Fibroblast of villous mesenchyme (primary cell): ENCODE data around the gene TM4SF1. TPM values are rescaled to one million over a fixed set of nuclear protein-coding genes. Genes with fewer than 3 reads are reported as not detected.
A peak's percentile ranks its signal among the peaks of the same experiment; 100 is the strongest.

Source experiments
- DNase-seq: peaks from one replicate; pipeline ENCODE4 v3.0.0-alpha.2; 2010; ENCODE audit warnings: low read depth
- H3K4me3 ChIP-seq: 2 replicates; pipeline ENCODE4 v1.5.1; 2011; ENCODE audit warnings: low read depth, mild to moderate bottlenecking, low read length
- total RNA-seq: library from RNA; depleted of rRNA; stranded (reverse); fragments of >200 nt; gene quantifications from 2 replicates; pipeline ENCODE4 v1.2.3, GENCODE V29; 2012
- TF ChIP-seq, protein P1 (sequence below): IDR thresholded peaks from 2 replicates; pipeline ENCODE4 v1.5.1; 2012; ENCODE audit warnings: low read depth, mild to moderate bottlenecking, low read length; ENCODE audit not compliant: insufficient read depth

Gene TM4SF1
- total RNA-seq, 1 donor = 80.3 TPM

- DNase-seq = no peak
- H3K4me3 ChIP-seq = no peak overlapping the region
- TF ChIP-seq, protein P1, sequence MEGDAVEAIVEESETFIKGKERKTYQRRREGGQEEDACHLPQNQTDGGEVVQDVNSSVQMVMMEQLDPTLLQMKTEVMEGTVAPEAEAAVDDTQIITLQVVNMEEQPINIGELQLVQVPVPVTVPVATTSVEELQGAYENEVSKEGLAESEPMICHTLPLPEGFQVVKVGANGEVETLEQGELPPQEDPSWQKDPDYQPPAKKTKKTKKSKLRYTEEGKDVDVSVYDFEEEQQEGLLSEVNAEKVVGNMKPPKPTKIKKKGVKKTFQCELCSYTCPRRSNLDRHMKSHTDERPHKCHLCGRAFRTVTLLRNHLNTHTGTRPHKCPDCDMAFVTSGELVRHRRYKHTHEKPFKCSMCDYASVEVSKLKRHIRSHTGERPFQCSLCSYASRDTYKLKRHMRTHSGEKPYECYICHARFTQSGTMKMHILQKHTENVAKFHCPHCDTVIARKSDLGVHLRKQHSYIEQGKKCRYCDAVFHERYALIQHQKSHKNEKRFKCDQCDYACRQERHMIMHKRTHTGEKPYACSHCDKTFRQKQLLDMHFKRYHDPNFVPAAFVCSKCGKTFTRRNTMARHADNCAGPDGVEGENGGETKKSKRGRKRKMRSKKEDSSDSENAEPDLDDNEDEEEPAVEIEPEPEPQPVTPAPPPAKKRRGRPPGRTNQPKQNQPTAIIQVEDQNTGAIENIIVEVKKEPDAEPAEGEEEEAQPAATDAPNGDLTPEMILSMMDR = no peak
Observed at GRCh38 chr3:149369991-149370866, 7.2 kb downstream of the TM4SF1 start.

GRCh38 chr3:149368674-149369497 lies 8.6 kb downstream of the TM4SF1 start:
- TF ChIP-seq, protein P1 = no peak
- no peak overlapping the region for H3K4me3 ChIP-seq
- DNase-seq = no peak

GRCh38 chr3:149368201-149368673 lies 9.2 kb downstream of the TM4SF1 start:
- H3K4me3 ChIP-seq = no peak overlapping the region
- TF ChIP-seq, protein P1 = no peak
- peak; percentile 49 for DNase-seq

DNA sequence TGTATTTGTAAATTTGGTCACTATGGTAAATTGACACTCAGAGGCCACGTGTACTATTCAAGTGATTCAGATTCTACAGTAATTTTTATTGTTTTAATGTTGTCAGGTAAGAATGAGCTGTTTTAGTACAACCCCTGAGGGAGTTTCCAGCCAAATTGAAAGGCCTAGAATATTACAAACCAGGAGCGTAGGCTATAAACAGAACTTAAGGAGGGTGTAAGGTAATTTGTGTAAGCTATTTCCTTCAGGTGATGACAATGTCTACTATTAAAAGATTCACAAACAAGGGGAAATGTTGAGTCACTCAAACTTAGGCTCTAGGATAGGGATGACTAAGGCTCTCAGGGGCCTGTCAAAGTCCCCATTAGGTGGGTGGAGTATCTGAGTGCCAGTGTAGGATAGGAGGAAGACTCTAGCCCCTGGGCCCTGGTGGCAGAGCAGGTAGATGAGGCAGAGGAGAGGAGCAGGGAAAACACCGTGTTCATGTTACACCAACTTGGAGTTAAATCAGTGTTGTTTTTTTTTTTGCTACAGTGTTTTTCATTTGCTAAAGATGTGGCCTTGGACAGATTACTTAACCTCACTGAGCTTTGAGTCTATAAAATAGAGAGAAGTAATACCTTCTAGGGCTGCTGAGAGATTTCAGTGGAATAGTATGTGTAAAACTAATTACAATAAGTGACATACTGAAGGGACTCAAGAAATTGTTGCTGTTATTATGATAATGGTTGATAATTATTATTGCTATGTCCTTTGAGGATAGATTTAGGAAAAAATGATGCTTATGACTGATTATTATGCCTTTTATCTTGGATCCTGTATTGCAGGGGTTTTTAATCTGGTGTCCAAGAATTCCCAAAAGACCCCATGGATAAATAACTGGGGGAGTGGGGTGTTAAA lies 10.3 kb downstream of the TM4SF1 start:
- TF ChIP-seq, protein P1 = no peak
- peak; percentile 44 for DNase-seq
- H3K4me3 ChIP-seq = no peak overlapping the region

GRCh38 chr3:149366031-149366430 lies 11.4 kb downstream of the TM4SF1 start:
- no peak for DNase-seq
- no peak overlapping the region for H3K4me3 ChIP-seq
- TF ChIP-seq, protein P1 = no peak

- TF ChIP-seq, protein P1 = no peak
Observed at GRCh38 chr3:149364624-149365023, 12.8 kb downstream of the TM4SF1 start.

More at GRCh38 chr3:149364624-149365023, 12.8 kb downstream of the TM4SF1 start:
- H3K4me3 ChIP-seq = no peak overlapping the region
- DNase-seq = no peak
